Measurements from ENCODE around the gene BACH2.
"Not testable (repeated sequence)": the region's sequence is repeated elsewhere in the genome, so short reads cannot be mapped to it uniquely, and the experiment has no call there.

- not testable (repeated sequence) for TF ChIP-seq CTCF, EZH2phosphoT487 (IDR thresholded peaks at IDR 0.05)
Measured at GRCh38 chr6:89892577-89892976, 404.1 kb downstream of the BACH2 start.

All from neural progenitor cell (in vitro differentiated cells).